Measurements from ENCODE around the gene NT5C2.

Gene NT5C2

GRCh38 chr10:103120977-103121735, 71.9 kb downstream of the NT5C2 start:
- FAIRE-seq, result peak; percentile 45

GRCh38 chr10:103120546-103120945, 72.5 kb downstream of the NT5C2 start:
- no peak for FAIRE-seq

- FAIRE-seq, result peak; percentile 48
Measured at GRCh38 chr10:103117247-103117646, 75.8 kb downstream of the NT5C2 start.

- FAIRE-seq, result no peak
Measured at GRCh38 chr10:103114876-103115275, 78.2 kb downstream of the NT5C2 start.

- FAIRE-seq, result no peak
Measured at GRCh38 chr10:103111918-103112877, 80.9 kb downstream of the NT5C2 start.

GRCh38 chr10:103111031-103111917, 81.8 kb downstream of the NT5C2 start:
- no peak for FAIRE-seq

GRCh38 chr10:103110407-103110806, 82.7 kb downstream of the NT5C2 start:
- peak; percentile 21 for FAIRE-seq

GRCh38 chr10:103109821-103110220, 83.3 kb downstream of the NT5C2 start:
- peak; percentile 3 for FAIRE-seq

- FAIRE-seq, result peak; percentile 15
Measured at GRCh38 chr10:103106539-103106938, 86.5 kb downstream of the NT5C2 start.

- FAIRE-seq, result no peak
Measured at GRCh38 chr10:103105462-103105861, 87.6 kb downstream of the NT5C2 start.

GRCh38 chr10:103104721-103105120, 88.4 kb downstream of the NT5C2 start:
- FAIRE-seq, result no peak

- no peak for FAIRE-seq
Measured at GRCh38 chr10:103103989-103104388, 89.1 kb downstream of the NT5C2 start.

GRCh38 chr10:103102195-103102594, 90.9 kb downstream of the NT5C2 start:
- FAIRE-seq, result no peak

GRCh38 chr10:103100620-103101019, 92.5 kb downstream of the NT5C2 start:
- FAIRE-seq, result no peak

- peak; percentile 85 for FAIRE-seq
Measured at GRCh38 chr10:103098240-103098639, 94.8 kb downstream of the NT5C2 start.

- no peak for FAIRE-seq
Measured at GRCh38 chr10:103096130-103096529, 96.9 kb downstream of the NT5C2 start.

- FAIRE-seq, result no peak
Measured at GRCh38 chr10:103095005-103095404, 98.1 kb downstream of the NT5C2 start.

GRCh38 chr10:103090911-103091310, 102.2 kb downstream of the NT5C2 start:
- FAIRE-seq, result no peak

- no peak for FAIRE-seq
Measured at GRCh38 chr10:103089493-103089892, 103.6 kb downstream of the NT5C2 start.

GRCh38 chr10:103086799-103087198, 106.3 kb downstream of the NT5C2 start:
- no peak for FAIRE-seq

- FAIRE-seq, result no peak
Measured at GRCh38 chr10:103086261-103086660, 106.8 kb downstream of the NT5C2 start.

- FAIRE-seq, result no peak
Measured at GRCh38 chr10:103083977-103084320, 109.1 kb downstream of the NT5C2 start.

Measured in G401.6 (cell line).